ENCODE results near the gene OR51V1. TPM values are rescaled to one million over a fixed set of nuclear protein-coding genes. Genes with fewer than 3 reads are reported as not detected.

OR51V1 gene
- total and polyA plus RNA-seq, 12 donors: not detected

- no peak for ATAC-seq
- H3K4me3 ChIP-seq: no peak overlapping the region
- H3K9me3 ChIP-seq: no peaks in the 10 kb centered on the region
- H3K27ac ChIP-seq: no peak overlapping the region
- TF ChIP-seq CTCF (IDR thresholded peaks at IDR 0.05): no peak
- intact Hi-C loops (cut with DNase I): no loop called here
- WGBS, 2 donors: 88 to 91% methylated on average over 1 of the region's 1 CpG
- H3K36me3 ChIP-seq: no peaks in the 10 kb centered on the region
- no peaks in the 10 kb centered on the region for H3K4me1 ChIP-seq
- DNase-seq: no peak
- H3K27me3 ChIP-seq: peaks cover 0 to 14% (median 0%) of the 10 kb centered on the region in 7 donors
Observed at GRCh38 chr11:5230266-5230665, 29.8 kb upstream of the OR51V1 start.

DNA sequence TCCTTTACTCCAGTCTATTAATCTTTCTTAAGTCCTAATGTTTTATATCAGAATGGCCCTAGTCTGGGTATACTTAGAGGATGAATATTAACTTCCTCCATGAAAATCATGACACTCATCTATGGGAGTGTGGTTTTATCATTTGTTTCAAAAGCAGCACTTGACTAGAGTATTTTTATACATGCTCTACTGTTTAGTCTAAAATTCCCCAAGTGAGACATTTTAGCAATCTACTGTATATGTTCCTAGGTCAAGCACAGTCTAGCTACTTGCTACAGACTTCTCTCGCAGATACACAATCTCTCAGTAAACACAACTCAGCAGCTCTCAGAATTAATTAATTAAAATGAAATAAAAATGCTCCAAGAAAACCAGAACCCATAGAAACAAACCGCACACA, 29.3 kb upstream of the OR51V1 start:
- Histone ChIP-seq H3K4me3 (no peak overlapping the region), H3K4me1 (no peaks in the 10 kb centered on the region), H3K9me3 (no peaks in the 10 kb centered on the region), H3K36me3 (no peaks in the 10 kb centered on the region), H3K27ac (no peak overlapping the region), H3K27me3 (peaks cover 0 to 14% (median 0%) of the 10 kb centered on the region in 7 donors)
- DNase-seq (no peak), ATAC-seq (no peak)
- intact Hi-C loops (cut with DNase I): no loop called here
- TF ChIP-seq CTCF (IDR thresholded peaks at IDR 0.05): no peak
- 86 to 93% methylated on average over 2 of the region's 2 CpGs for WGBS, 2 donors

GRCh38 chr11:5229356-5229755, 28.9 kb upstream of the OR51V1 start:
- intact Hi-C loops (cut with DNase I): no loop called here

DNA sequence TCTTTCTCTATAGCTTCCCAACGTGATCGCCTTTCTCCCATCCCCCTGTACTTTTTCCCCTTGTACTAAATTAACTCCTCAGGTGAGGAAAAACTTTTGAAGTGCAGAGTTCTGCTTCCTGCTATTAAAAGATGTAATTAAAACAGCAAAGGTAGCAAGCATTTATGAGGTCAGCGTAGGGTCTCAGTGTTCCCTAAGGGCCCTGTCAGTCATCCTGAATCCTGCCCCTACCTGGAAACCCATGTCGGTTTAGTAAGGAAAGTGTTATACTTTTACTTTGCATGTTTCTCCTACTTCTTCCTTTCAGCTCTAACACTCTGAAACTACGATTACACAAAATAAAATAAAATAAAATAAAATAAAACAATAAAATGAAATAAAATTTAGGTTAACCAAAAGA, 27.6 kb upstream of the OR51V1 start:
- WGBS, 2 donors: 73 to 74% methylated on average over 5 of the region's 5 CpGs

More at GRCh38 chr11:5229356-5229755, 28.9 kb upstream of the OR51V1 start:
- H3K4me1 ChIP-seq: no peaks in the 10 kb centered on the region
- ATAC-seq: no peak
- 89 to 100% methylated on average over 1 of the region's 1 CpG for WGBS, 2 donors
- no peak for TF ChIP-seq CTCF (IDR thresholded peaks at IDR 0.05)
- H3K27me3 ChIP-seq: peaks cover 0 to 12% (median 0%) of the 10 kb centered on the region in 7 donors
- H3K9me3 ChIP-seq: no peaks in the 10 kb centered on the region
- DNase-seq: no peak
- H3K4me3 ChIP-seq: no peak overlapping the region
- no peaks in the 10 kb centered on the region for H3K36me3 ChIP-seq
- no peak overlapping the region for H3K27ac ChIP-seq

More for the DNA sequence above, 27.6 kb upstream of the OR51V1 start:
- TF ChIP-seq CTCF (IDR thresholded peaks at IDR 0.05): no peak
- Histone ChIP-seq H3K9me3 (no peaks in the 10 kb centered on the region), H3K27me3 (peaks cover 0 to 14% (median 0%) of the 10 kb centered on the region in 7 donors), H3K4me1 (no peaks in the 10 kb centered on the region), H3K27ac (no peak overlapping the region), H3K4me3 (no peak overlapping the region), H3K36me3 (no peaks in the 10 kb centered on the region)
- DNase-seq (no peak), ATAC-seq (no peak)
- intact Hi-C loops (cut with DNase I): no loop called here
